Measurements from ENCODE around the gene TRIP6.
A peak's percentile ranks its signal among the peaks of the same experiment; 100 is the strongest.

The TRIP6 gene

GRCh38 chr7:100892364-100893317, 25.5 kb downstream of the TRIP6 start:
- Histone ChIP-seq H3K27ac (ENCODE audit: low read length) (no peak overlapping the region), H3K9ac (ENCODE audit: low read length in 2 of 2) (no peak overlapping the region), H3K4me3 (ENCODE audit: low read length in 2 of 2) (no peak overlapping the region), H3K36me3 (ENCODE audit: control insufficient read depth in 2 of 2, insufficient read depth in 2 of 2, low read length in 2 of 2) (peaks cover 6 to 10% of the 10 kb centered on the region in 2 donors), H3K9me3 (ENCODE audit: control insufficient read depth in 2 of 2, low read length in 2 of 2) (no peaks in the 10 kb centered on the region), H3K4me1 (ENCODE audit: control insufficient read depth, insufficient read depth, low read length) (peaks cover 56% of the 10 kb centered on the region), H3K27me3 (ENCODE audit: control insufficient read depth in 1 of 2, insufficient read depth in 2 of 2, low read length in 2 of 2) (peaks cover 12 to 26% of the 10 kb centered on the region in 2 donors)

- H3K9ac ChIP-seq (ENCODE audit: low read length in 2 of 2) = no peak overlapping the region
- H3K4me3 ChIP-seq (ENCODE audit: low read length in 2 of 2) = no peak overlapping the region
- H3K4me1 ChIP-seq (ENCODE audit: control insufficient read depth, insufficient read depth, low read length) = peaks cover 50% of the 10 kb centered on the region
- no peak overlapping the region for H3K27ac ChIP-seq (ENCODE audit: low read length)
- peaks cover 16 to 33% of the 10 kb centered on the region in 2 donors for H3K27me3 ChIP-seq (ENCODE audit: control insufficient read depth in 1 of 2, insufficient read depth in 2 of 2, low read length in 2 of 2)
- H3K9me3 ChIP-seq (ENCODE audit: control insufficient read depth in 2 of 2, low read length in 2 of 2) = no peaks in the 10 kb centered on the region
- H3K36me3 ChIP-seq (ENCODE audit: control insufficient read depth in 2 of 2, insufficient read depth in 2 of 2, low read length in 2 of 2) = peaks cover 0 to 2% of the 10 kb centered on the region in 2 donors
These were observed 26.2 kb downstream of the TRIP6 start for GRCh38 chr7:100893318-100893895.

- no peaks in the 10 kb centered on the region for H3K36me3 ChIP-seq (ENCODE audit: control insufficient read depth in 2 of 2, insufficient read depth in 2 of 2, low read length in 2 of 2)
- H3K9ac ChIP-seq (ENCODE audit: low read length in 2 of 2) = no peak overlapping the region
- H3K27me3 ChIP-seq (ENCODE audit: control insufficient read depth in 1 of 2, insufficient read depth in 2 of 2, low read length in 2 of 2) = peaks cover 16 to 35% of the 10 kb centered on the region in 2 donors
- H3K9me3 ChIP-seq (ENCODE audit: control insufficient read depth in 2 of 2, low read length in 2 of 2) = no peaks in the 10 kb centered on the region
- peaks cover 42% of the 10 kb centered on the region for H3K4me1 ChIP-seq (ENCODE audit: control insufficient read depth, insufficient read depth, low read length)
- no peak overlapping the region for H3K4me3 ChIP-seq (ENCODE audit: low read length in 2 of 2)
- no peak overlapping the region for H3K27ac ChIP-seq (ENCODE audit: low read length)
These were observed 26.9 kb downstream of the TRIP6 start for GRCh38 chr7:100893910-100894721.

GRCh38 chr7:100894860-100895700, 27.9 kb downstream of the TRIP6 start:
- Histone ChIP-seq H3K27ac (ENCODE audit: low read length) (no peak overlapping the region), H3K36me3 (ENCODE audit: control insufficient read depth in 2 of 2, insufficient read depth in 2 of 2, low read length in 2 of 2) (no peaks in the 10 kb centered on the region)

DNA sequence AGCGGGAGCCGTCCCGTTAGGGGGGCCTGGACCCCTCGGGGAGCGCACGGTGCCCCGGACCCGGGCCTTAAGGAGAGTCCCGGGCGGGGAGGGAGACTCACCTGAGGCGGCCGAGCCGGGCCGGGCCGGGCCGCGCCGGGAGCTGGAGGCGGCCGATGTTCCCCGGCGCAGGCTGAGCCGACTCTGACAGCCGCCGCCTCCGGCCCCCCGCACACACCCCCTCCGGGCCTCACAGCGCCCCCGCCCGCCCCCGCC, 28.4 kb downstream of the TRIP6 start, which contains the start of gene ACHE:
TSS of gene ACHE (minus strand) at position 188 of the 255 bp plus-strand sequence. CDS start 1,656 bp downstream, outside the sequence.
- Histone ChIP-seq H3K27me3 (ENCODE audit: control insufficient read depth in 1 of 2, insufficient read depth in 2 of 2, low read length in 2 of 2) (peaks cover 18 to 39% of the 10 kb centered on the region in 2 donors), H3K27ac (ENCODE audit: low read length) (no peak within 1 kb of the TSS), H3K4me3 (ENCODE audit: low read length in 2 of 2) (peak within 1 kb of the TSS in 1 of 2 donors; percentile 60), H3K9ac (ENCODE audit: low read length in 2 of 2) (no peak within 1 kb of the TSS), H3K4me1 (ENCODE audit: control insufficient read depth, insufficient read depth, low read length) (peaks cover 30% of the 10 kb centered on the region), H3K9me3 (ENCODE audit: control insufficient read depth in 2 of 2, low read length in 2 of 2) (no peaks in the 10 kb centered on the region), H3K36me3 (ENCODE audit: control insufficient read depth in 2 of 2, insufficient read depth in 2 of 2, low read length in 2 of 2) (no peaks in the 10 kb centered on the region)

More at GRCh38 chr7:100894860-100895700, 27.9 kb downstream of the TRIP6 start:
- Histone ChIP-seq H3K9ac (ENCODE audit: low read length in 2 of 2) (no peak overlapping the region), H3K27me3 (ENCODE audit: control insufficient read depth in 1 of 2, insufficient read depth in 2 of 2, low read length in 2 of 2) (peaks cover 18 to 37% of the 10 kb centered on the region in 2 donors), H3K9me3 (ENCODE audit: control insufficient read depth in 2 of 2, low read length in 2 of 2) (no peaks in the 10 kb centered on the region), H3K4me1 (ENCODE audit: control insufficient read depth, insufficient read depth, low read length) (peaks cover 35% of the 10 kb centered on the region), H3K4me3 (ENCODE audit: low read length in 2 of 2) (peak overlapping the region in 1 of 2 donors; percentile 60)

GRCh38 chr7:100895956-100896731, 29.0 kb downstream of the TRIP6 start:
- H3K9me3 ChIP-seq (ENCODE audit: control insufficient read depth in 2 of 2, low read length in 2 of 2) = no peaks in the 10 kb centered on the region
- peak overlapping the region in 1 of 2 donors; percentile 55 for H3K4me3 ChIP-seq (ENCODE audit: low read length in 2 of 2)
- H3K9ac ChIP-seq (ENCODE audit: low read length in 2 of 2) = no peak overlapping the region
- peaks cover 20 to 39% of the 10 kb centered on the region in 2 donors for H3K27me3 ChIP-seq (ENCODE audit: control insufficient read depth in 1 of 2, insufficient read depth in 2 of 2, low read length in 2 of 2)
- no peaks in the 10 kb centered on the region for H3K36me3 ChIP-seq (ENCODE audit: control insufficient read depth in 2 of 2, insufficient read depth in 2 of 2, low read length in 2 of 2)
- H3K4me1 ChIP-seq (ENCODE audit: control insufficient read depth, insufficient read depth, low read length) = peaks cover 25% of the 10 kb centered on the region
- no peak overlapping the region for H3K27ac ChIP-seq (ENCODE audit: low read length)

DNA sequence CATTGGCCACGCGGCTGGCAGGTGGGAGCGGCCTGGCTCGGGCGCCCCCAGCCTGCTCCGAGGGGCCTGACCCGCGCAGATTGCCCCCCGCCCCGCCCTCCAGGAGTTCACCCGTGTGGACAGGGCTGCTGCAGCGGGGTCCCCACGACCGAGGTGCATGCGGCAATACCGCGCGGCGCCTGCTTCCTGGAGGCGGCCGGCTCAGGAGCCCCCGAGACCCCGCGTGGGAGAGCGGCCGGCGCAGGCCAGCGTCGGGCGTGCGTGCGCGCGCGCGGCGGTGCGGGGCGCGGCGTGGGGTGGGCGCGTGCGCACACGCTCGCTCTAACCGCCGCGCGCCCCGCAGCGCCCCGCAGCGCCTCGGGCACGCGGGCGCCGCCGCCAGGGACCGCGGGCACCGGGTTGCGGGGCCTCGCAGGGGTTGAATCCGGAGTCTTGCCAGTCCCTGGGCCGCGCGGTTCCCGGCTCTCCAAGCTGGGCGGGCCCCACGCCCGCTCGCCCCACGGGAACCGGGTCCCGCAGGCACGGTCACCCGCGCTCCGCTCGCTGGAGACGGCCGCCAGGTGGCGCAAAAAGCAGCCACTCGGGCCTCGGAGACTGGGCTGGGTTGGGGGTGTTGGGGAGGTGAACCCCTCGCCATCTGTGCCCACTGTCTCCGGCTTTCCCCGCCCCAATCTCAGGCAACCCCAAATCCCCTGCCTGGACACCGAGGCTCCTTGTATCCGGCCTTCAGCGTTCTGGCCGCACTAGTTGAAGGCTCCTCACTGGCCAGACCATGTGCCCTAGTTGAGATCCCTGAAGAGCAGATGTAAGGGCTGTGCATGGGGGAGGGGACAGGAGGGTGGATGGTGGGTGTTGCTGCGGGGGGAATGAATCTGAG, 29.8 kb downstream of the TRIP6 start:
- H3K4me1 ChIP-seq (ENCODE audit: control insufficient read depth, insufficient read depth, low read length) = peaks cover 25% of the 10 kb centered on the region
- peaks cover 20 to 41% of the 10 kb centered on the region in 2 donors for H3K27me3 ChIP-seq (ENCODE audit: control insufficient read depth in 1 of 2, insufficient read depth in 2 of 2, low read length in 2 of 2)
- H3K27ac ChIP-seq (ENCODE audit: low read length) = no peak overlapping the region
- peak overlapping the region in 1 of 2 donors; percentile 55 for H3K4me3 ChIP-seq (ENCODE audit: low read length in 2 of 2)
- H3K9ac ChIP-seq (ENCODE audit: low read length in 2 of 2) = no peak overlapping the region
- H3K9me3 ChIP-seq (ENCODE audit: control insufficient read depth in 2 of 2, low read length in 2 of 2) = no peaks in the 10 kb centered on the region
- H3K36me3 ChIP-seq (ENCODE audit: control insufficient read depth in 2 of 2, insufficient read depth in 2 of 2, low read length in 2 of 2) = no peaks in the 10 kb centered on the region

DNA sequence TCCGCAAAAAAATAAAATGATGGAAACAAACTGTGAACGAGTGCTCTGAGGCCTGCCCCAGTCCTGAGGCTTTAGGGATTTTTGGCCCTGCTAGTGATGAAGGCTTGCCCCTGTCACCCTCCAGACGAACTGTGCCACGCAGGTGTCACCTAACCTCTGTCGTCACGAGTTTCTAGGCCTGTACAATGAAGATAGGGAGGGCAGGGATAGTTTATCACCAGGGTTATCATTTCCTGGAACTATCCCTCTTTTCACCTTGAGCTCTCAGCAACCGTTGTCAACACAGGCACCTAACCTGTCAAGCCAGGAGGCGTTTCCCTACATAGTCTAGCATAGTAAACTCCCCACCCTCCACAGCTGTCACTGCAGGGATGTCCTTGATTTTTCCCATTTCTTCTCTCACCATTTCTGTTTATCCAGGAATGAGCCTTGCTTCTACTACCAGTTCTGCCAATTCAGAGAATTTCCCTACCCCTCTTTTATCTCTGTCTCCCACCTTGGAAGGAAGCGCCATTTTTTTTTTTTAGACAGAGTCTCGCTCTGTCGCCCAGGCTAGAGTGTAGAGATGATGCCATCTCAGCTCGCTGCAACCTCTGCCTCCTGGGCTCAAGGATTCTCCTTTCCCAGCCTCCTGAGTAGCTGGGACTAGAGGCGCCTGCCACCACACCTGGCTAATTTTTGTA, 30.7 kb downstream of the TRIP6 start:
- peaks cover 21 to 44% of the 10 kb centered on the region in 2 donors for H3K27me3 ChIP-seq (ENCODE audit: control insufficient read depth in 1 of 2, insufficient read depth in 2 of 2, low read length in 2 of 2)

More for the DNA sequence above, 30.7 kb downstream of the TRIP6 start:
- no peak overlapping the region for H3K27ac ChIP-seq (ENCODE audit: low read length)
- H3K9ac ChIP-seq (ENCODE audit: low read length in 2 of 2) = no peak overlapping the region
- H3K9me3 ChIP-seq (ENCODE audit: control insufficient read depth in 2 of 2, low read length in 2 of 2) = no peaks in the 10 kb centered on the region
- H3K4me1 ChIP-seq (ENCODE audit: control insufficient read depth, insufficient read depth, low read length) = peaks cover 25% of the 10 kb centered on the region
- no peaks in the 10 kb centered on the region for H3K36me3 ChIP-seq (ENCODE audit: control insufficient read depth in 2 of 2, insufficient read depth in 2 of 2, low read length in 2 of 2)
- H3K4me3 ChIP-seq (ENCODE audit: low read length in 2 of 2) = no peak overlapping the region

All from stomach smooth muscle (tissue), 2 donors.